Lower leg skin (tissue), 3 donors: ENCODE results near the gene RNF4.

Source experiments
- CTCF ChIP-seq, 3 donors: fragments of 450-650 bp; IDR thresholded peaks; one replicate each; pipeline ENCODE4 v1.5.1; 2016; ENCODE audit warnings: antibody characterized with exemption in 3 of 3, mild to moderate bottlenecking in 3 of 3, moderate library complexity in 2 of 3
- POLR2A ChIP-seq, 2 donors: fragments of 450-650 bp; IDR thresholded peaks; one replicate each; pipeline ENCODE4 v1.6.1; 2016 to 2017; ENCODE audit warnings: antibody characterized with exemption in 2 of 2, mild to moderate bottlenecking in 1 of 2, moderate library complexity in 1 of 2

GRCh38 chr4:2437475-2438215 lies 31.3 kb upstream of the RNF4 start:
- TF ChIP-seq POLR2A (IDR thresholded peaks at IDR 0.05) (no peak), CTCF (IDR thresholded peaks at IDR 0.05) (no peak)
